ENCODE results near the gene ZNF891. TPM values are rescaled to one million over a fixed set of nuclear protein-coding genes. Genes with fewer than 3 reads are reported as not detected.

Gene ZNF891
- total and polyA plus RNA-seq, 2 of the 13 experiments (the other 11 are each of a cell fraction or from before 2014, with no cell fraction given): 1.3 to 2.1 TPM

- TF ChIP-seq ATF2 (CRISPR knock-in tag; IDR thresholded peaks at IDR 0.05): peak; percentile 75; the same call in 1 of the 2 replicates
- no peak for TF ChIP-seq ZC3H4 (CRISPR knock-in tag; IDR thresholded peaks at IDR 0.05; ENCODE audit: borderline replicate concordance)
- TF ChIP-seq, protein P1, sequence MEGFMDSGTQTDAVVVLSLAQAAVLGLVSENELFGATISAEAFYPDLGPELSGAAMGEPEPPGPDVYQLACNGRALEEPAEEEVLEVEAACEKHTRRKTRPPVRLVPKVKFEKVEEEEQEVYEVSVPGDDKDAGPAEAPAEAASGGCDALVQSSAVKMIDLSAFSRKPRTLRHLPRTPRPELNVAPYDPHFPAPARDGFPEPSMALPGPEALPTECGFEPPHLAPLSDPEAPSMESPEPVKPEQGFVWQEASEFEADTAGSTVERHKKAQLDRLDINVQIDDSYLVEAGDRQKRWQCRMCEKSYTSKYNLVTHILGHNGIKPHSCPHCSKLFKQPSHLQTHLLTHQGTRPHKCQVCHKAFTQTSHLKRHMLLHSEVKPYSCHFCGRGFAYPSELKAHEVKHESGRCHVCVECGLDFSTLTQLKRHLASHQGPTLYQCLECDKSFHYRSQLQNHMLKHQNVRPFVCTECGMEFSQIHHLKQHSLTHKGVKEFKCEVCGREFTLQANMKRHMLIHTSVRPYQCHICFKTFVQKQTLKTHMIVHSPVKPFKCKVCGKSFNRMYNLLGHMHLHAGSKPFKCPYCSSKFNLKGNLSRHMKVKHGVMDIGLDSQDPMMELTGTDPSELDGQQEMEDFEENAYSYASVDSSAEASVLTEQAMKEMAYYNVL (CRISPR knock-in tag; IDR thresholded peaks at IDR 0.05; ENCODE audit: borderline replicate concordance): no peak
- TF ChIP-seq GABPB1 (CRISPR knock-in tag; IDR thresholded peaks at IDR 0.05): peak; percentile 93
- TF ChIP-seq NONO (IDR thresholded peaks at IDR 0.05): no peak
- TF ChIP-seq NONO (CRISPR knock-in tag; conservative IDR thresholded peaks at IDR 0.05): no peak
- TF ChIP-seq TP53 (CRISPR knock-in tag; conservative IDR thresholded peaks at IDR 0.05): 0 out of 2 replicates have a peak, but pooled peaks have one; percentile 28
- TF ChIP-seq, protein P2, sequence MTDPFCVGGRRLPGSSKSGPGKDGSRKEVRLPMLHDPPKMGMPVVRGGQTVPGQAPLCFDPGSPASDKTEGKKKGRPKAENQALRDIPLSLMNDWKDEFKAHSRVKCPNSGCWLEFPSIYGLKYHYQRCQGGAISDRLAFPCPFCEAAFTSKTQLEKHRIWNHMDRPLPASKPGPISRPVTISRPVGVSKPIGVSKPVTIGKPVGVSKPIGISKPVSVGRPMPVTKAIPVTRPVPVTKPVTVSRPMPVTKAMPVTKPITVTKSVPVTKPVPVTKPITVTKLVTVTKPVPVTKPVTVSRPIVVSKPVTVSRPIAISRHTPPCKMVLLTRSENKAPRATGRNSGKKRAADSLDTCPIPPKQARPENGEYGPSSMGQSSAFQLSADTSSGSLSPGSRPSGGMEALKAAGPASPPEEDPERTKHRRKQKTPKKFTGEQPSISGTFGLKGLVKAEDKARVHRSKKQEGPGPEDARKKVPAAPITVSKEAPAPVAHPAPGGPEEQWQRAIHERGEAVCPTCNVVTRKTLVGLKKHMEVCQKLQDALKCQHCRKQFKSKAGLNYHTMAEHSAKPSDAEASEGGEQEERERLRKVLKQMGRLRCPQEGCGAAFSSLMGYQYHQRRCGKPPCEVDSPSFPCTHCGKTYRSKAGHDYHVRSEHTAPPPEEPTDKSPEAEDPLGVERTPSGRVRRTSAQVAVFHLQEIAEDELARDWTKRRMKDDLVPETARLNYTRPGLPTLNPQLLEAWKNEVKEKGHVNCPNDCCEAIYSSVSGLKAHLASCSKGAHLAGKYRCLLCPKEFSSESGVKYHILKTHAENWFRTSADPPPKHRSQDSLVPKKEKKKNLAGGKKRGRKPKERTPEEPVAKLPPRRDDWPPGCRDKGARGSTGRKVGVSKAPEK (CRISPR knock-in tag; IDR thresholded peaks at IDR 0.05; ENCODE audit: borderline replicate concordance): no peak
- TF ChIP-seq SIX4 (CRISPR knock-in tag; IDR thresholded peaks at IDR 0.05): peak; percentile 72
- TF ChIP-seq XRCC5 (optimal IDR thresholded peaks at IDR 0.05; ENCODE audit: low read length): no peak
- TF ChIP-seq ZFAT (CRISPR knock-in tag; conservative IDR thresholded peaks at IDR 0.05): 0 out of 2 replicates have a peak, but pooled peaks have one; percentile 73
- TF ChIP-seq, protein P3, sequence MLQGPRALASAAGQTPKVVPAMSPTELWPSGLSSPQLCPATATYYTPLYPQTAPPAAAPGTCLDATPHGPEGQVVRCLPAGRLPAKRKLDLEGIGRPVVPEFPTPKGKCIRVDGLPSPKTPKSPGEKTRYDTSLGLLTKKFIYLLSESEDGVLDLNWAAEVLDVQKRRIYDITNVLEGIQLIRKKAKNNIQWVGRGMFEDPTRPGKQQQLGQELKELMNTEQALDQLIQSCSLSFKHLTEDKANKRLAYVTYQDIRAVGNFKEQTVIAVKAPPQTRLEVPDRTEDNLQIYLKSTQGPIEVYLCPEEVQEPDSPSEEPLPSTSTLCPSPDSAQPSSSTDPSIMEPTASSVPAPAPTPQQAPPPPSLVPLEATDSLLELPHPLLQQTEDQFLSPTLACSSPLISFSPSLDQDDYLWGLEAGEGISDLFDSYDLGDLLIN (CRISPR knock-in tag; IDR thresholded peaks at IDR 0.05; ENCODE audit: borderline replicate concordance): peak; percentile 85; the same call in 1 of the 2 replicates
- TF ChIP-seq PRPF4 (IDR thresholded peaks at IDR 0.05; ENCODE audit: low read depth, low read length, poor library complexity, severe bottlenecking): no peak
- TF ChIP-seq FOSL1 (CRISPR knock-in tag; IDR thresholded peaks at IDR 0.05; ENCODE audit: borderline replicate concordance): no peak
- no peak for TF ChIP-seq ASH2L (IDR thresholded peaks at IDR 0.05; ENCODE audit: insufficient read length, low read depth, low read length)
- peak; percentile 80; the same call in 1 of the 2 replicates for TF ChIP-seq FOXJ3 (CRISPR knock-in tag; IDR thresholded peaks at IDR 0.05; ENCODE audit: borderline replicate concordance)
These were observed 50.1 kb downstream of the ZNF891 start (continued) for GRCh38 chr12:133080026-133080367.

Data from HepG2 (cell line).